Esophagus (tissue), 2 donors: ENCODE data around the gene DNAJC5G. TPM values are rescaled to one million over a fixed set of nuclear protein-coding genes. Genes with fewer than 3 reads are reported as not detected.
"Not testable (repeated sequence)": the region's sequence is repeated elsewhere in the genome, so short reads cannot be mapped to it uniquely, and the experiment has no call there.

Experiments used
- H3K27ac ChIP-seq, 2 donors: one replicate each; pipeline ENCODE4 v1.5.1; 2013; ENCODE audit warnings: low read depth in 2 of 2, mild to moderate bottlenecking in 2 of 2, inconsistent platforms in 1 of 2, low read length in 1 of 2, moderate library complexity in 1 of 2
- H3K27me3 ChIP-seq, 2 donors: one replicate each; pipeline ENCODE4 v1.6.1; 2013; ENCODE audit warnings: low read length in 2 of 2, control low read depth in 1 of 2, mild to moderate bottlenecking in 1 of 2; ENCODE audit not compliant: insufficient read depth in 2 of 2, control insufficient read depth in 1 of 2
- H3K36me3 ChIP-seq, 2 donors: one replicate each; pipeline ENCODE4 v1.6.1; 2013; ENCODE audit warnings: low read length in 1 of 2; ENCODE audit not compliant: control insufficient read depth in 2 of 2, insufficient read depth in 2 of 2
- H3K4me1 ChIP-seq, 2 donors: one replicate each; pipeline ENCODE4 v1.6.1; 2013; ENCODE audit warnings: low read length in 1 of 2; ENCODE audit not compliant: control insufficient read depth in 2 of 2, insufficient read depth in 2 of 2
- H3K4me3 ChIP-seq, 2 donors: one replicate each; pipeline ENCODE4 v1.5.1; 2013; ENCODE audit warnings: low read length in 2 of 2, mild to moderate bottlenecking in 2 of 2, low read depth in 1 of 2, moderate library complexity in 1 of 2
- H3K9me3 ChIP-seq, 2 donors: one replicate each; pipeline ENCODE4 v1.6.1; 2013; ENCODE audit warnings: mild to moderate bottlenecking in 2 of 2, low read depth in 1 of 2, low read length in 1 of 2, moderate library complexity in 1 of 2; ENCODE audit not compliant: control insufficient read depth in 2 of 2, insufficient read depth in 1 of 2
- WGBS, 2 donors: extraction: QIAGEN DNeasy Blood & Tissue Kit; methylation state at CpG; one replicate each; pipeline ENCODE4 v1.1.7; 2013; 5-methylcytosine and 5-hydroxymethylcytosine counted together
- polyA plus RNA-seq, 2 donors: library from polyadenylated mRNA; stranded (reverse); fragments of 200-250 nt; gene quantifications; one replicate each; pipeline ENCODE4 v1.2.3, GENCODE V29; 2013
- donor health status: healthy with polysubstance abuse.
- donor health status: Bipolar disorder and iron deficiency.

DNAJC5G gene
- polyA plus RNA-seq, 2 donors = 0.05 to 0.14 TPM

GRCh38 chr2:27272537-27273522, 2.4 kb upstream of the DNAJC5G start:
- 71 to 76% methylated on average over 15 of the region's 15 CpGs for WGBS, 2 donors

GRCh38 chr2:27278010-27278409, 2.8 kb downstream of the DNAJC5G start:
- peaks cover 0 to 3% of the 10 kb centered on the region in 2 donors for H3K4me1 ChIP-seq
- H3K36me3 ChIP-seq = no peaks in the 10 kb centered on the region
- WGBS, 2 donors = 52 to 78% methylated on average over 1 of the region's 1 CpG
- no peak overlapping the region for H3K27ac ChIP-seq
- no peak overlapping the region for H3K4me3 ChIP-seq
- H3K9me3 ChIP-seq = no peaks in the 10 kb centered on the region
- H3K27me3 ChIP-seq = no peaks in the 10 kb centered on the region

More at GRCh38 chr2:27272537-27273522, 2.4 kb upstream of the DNAJC5G start:
- H3K4me3 ChIP-seq, H3K27me3 ChIP-seq, H3K27ac ChIP-seq, H3K4me1 ChIP-seq, H3K9me3 ChIP-seq, H3K36me3 ChIP-seq: not testable (repeated sequence)

- Histone ChIP-seq H3K4me1 (peaks cover 0 to 3% of the 10 kb centered on the region in 2 donors), H3K9me3 (no peaks in the 10 kb centered on the region), H3K4me3 (no peak overlapping the region), H3K27ac (no peak overlapping the region), H3K36me3 (no peaks in the 10 kb centered on the region), H3K27me3 (no peaks in the 10 kb centered on the region)
- WGBS, 2 donors = 59 to 70% methylated on average over 3 of the region's 3 CpGs
Measured at GRCh38 chr2:27280826-27281225, 5.6 kb downstream of the DNAJC5G start.

- WGBS, 2 donors = 61 to 71% methylated on average over 3 of the region's 3 CpGs
- H3K4me3 ChIP-seq = no peak overlapping the region
- no peak overlapping the region for H3K27ac ChIP-seq
- H3K9me3 ChIP-seq = no peaks in the 10 kb centered on the region
- peaks cover 0 to 3% of the 10 kb centered on the region in 2 donors for H3K4me1 ChIP-seq
- no peaks in the 10 kb centered on the region for H3K27me3 ChIP-seq
- H3K36me3 ChIP-seq = no peaks in the 10 kb centered on the region
Measured at GRCh38 chr2:27281442-27281841, 6.2 kb downstream of the DNAJC5G start.

- Histone ChIP-seq H3K4me3 (no peak within 1 kb of the TSS), H3K36me3 (no peaks in the 10 kb centered on the region), H3K27ac (no peak within 1 kb of the TSS), H3K4me1 (peaks cover 0 to 3% of the 10 kb centered on the region in 2 donors), H3K27me3 (no peaks in the 10 kb centered on the region), H3K9me3 (no peaks in the 10 kb centered on the region)
- 76 to 77% methylated on average over 5 of the region's 5 CpGs for WGBS, 2 donors
Measured at GRCh38 chr2:27281855-27282559, 6.8 kb downstream of the DNAJC5G start, which contains the start of gene TRIM54. TSS of gene TRIM54 (plus strand) at chr2:27282429. CDS start at chr2:27282732, 303 bp downstream.

- H3K9me3 ChIP-seq = no peaks in the 10 kb centered on the region
- no peak overlapping the region for H3K4me3 ChIP-seq
- no peak overlapping the region for H3K27ac ChIP-seq
- WGBS, 2 donors = 23 to 37% methylated on average over 5 of the region's 5 CpGs
- no peaks in the 10 kb centered on the region for H3K27me3 ChIP-seq
- H3K4me1 ChIP-seq = peaks cover 0 to 3% of the 10 kb centered on the region in 2 donors
- no peaks in the 10 kb centered on the region for H3K36me3 ChIP-seq
Measured at GRCh38 chr2:27282892-27283291, 7.7 kb downstream of the DNAJC5G start.

- Histone ChIP-seq H3K4me1 (peaks cover 0 to 3% of the 10 kb centered on the region in 2 donors), H3K27ac (no peak overlapping the region), H3K27me3 (no peaks in the 10 kb centered on the region), H3K4me3 (no peak overlapping the region), H3K36me3 (no peaks in the 10 kb centered on the region), H3K9me3 (no peaks in the 10 kb centered on the region)
- 93 to 95% methylated on average over 1 of the region's 1 CpG for WGBS, 2 donors
Measured at GRCh38 chr2:27284996-27285395, 9.8 kb downstream of the DNAJC5G start.

GRCh38 chr2:27285481-27285880, 10.2 kb downstream of the DNAJC5G start:
- H3K4me3 ChIP-seq = no peak overlapping the region
- H3K9me3 ChIP-seq = no peaks in the 10 kb centered on the region
- peaks cover 0 to 3% of the 10 kb centered on the region in 2 donors for H3K4me1 ChIP-seq
- H3K27ac ChIP-seq = no peak overlapping the region
- WGBS, 2 donors = 66 to 68% methylated on average over 6 of the region's 6 CpGs
- no peaks in the 10 kb centered on the region for H3K36me3 ChIP-seq
- H3K27me3 ChIP-seq = no peaks in the 10 kb centered on the region

- Histone ChIP-seq H3K27me3 (no peaks in the 10 kb centered on the region), H3K4me3 (no peak overlapping the region), H3K4me1 (no peaks in the 10 kb centered on the region), H3K27ac (no peak overlapping the region), H3K36me3 (no peaks in the 10 kb centered on the region), H3K9me3 (no peaks in the 10 kb centered on the region)
- 46% methylated on average over 3 of the region's 3 CpGs for WGBS, 2 donors
Measured at GRCh38 chr2:27288610-27289009, 13.4 kb downstream of the DNAJC5G start.
